Liver (tissue), 3 donors: ENCODE results near the gene TSEN34.
"Not testable (repeated sequence)": the region's sequence is repeated elsewhere in the genome, so short reads cannot be mapped to it uniquely, and the experiment has no call there.

ENCODE experiments used
- RAD21 ChIP-seq, 2 donors: IDR thresholded peaks; 2 replicates each; pipeline ENCODE4 v1.6.1; 2016; ENCODE audit warnings: antibody characterized with exemption in 2 of 2, mild to moderate bottlenecking in 2 of 2
- TAF1 ChIP-seq: conservative IDR thresholded peaks from 2 replicates; pipeline ENCODE4 v1.6.1; 2016; ENCODE audit warnings: antibody characterized with exemption, mild to moderate bottlenecking
- TF ChIP-seq, protein P1 (sequence below): fragments of 150-350 bp; IDR thresholded peaks from 2 replicates; pipeline ENCODE4 v1.5.1; 2017; ENCODE audit warnings: improper control_type of control experiment, low read depth, low read length; ENCODE audit not compliant: missing input control
- donor health status: healthy.
- donor health status: healthy.

DNA sequence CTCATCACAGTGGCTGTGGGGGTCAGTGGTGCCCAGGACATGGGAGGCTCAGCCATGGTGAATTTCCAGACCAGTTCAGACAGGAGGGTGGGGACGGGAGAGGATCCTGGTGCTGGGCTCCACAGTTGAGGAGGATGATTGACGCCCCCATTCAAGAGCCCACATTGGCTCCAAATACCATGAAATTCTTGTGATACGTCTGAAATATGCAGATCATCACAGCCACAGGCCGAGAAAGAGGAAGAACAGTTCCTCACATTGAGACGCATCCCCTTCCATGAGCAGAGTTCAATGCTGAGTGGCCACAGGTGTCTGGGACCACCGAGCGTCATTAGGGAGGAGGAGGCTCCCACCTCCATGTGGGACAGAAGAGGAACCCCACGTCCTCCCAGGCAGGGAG lies 52.7 kb downstream of the TSEN34 start:
- TF ChIP-seq, protein P1, sequence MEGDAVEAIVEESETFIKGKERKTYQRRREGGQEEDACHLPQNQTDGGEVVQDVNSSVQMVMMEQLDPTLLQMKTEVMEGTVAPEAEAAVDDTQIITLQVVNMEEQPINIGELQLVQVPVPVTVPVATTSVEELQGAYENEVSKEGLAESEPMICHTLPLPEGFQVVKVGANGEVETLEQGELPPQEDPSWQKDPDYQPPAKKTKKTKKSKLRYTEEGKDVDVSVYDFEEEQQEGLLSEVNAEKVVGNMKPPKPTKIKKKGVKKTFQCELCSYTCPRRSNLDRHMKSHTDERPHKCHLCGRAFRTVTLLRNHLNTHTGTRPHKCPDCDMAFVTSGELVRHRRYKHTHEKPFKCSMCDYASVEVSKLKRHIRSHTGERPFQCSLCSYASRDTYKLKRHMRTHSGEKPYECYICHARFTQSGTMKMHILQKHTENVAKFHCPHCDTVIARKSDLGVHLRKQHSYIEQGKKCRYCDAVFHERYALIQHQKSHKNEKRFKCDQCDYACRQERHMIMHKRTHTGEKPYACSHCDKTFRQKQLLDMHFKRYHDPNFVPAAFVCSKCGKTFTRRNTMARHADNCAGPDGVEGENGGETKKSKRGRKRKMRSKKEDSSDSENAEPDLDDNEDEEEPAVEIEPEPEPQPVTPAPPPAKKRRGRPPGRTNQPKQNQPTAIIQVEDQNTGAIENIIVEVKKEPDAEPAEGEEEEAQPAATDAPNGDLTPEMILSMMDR: not testable (repeated sequence)
- TF ChIP-seq RAD21 (IDR thresholded peaks at IDR 0.05); TAF1: not testable (repeated sequence)
